GM21723 (cell line): ENCODE data around the gene SOSTDC1.
"Not testable (repeated sequence)": the region's sequence is repeated elsewhere in the genome, so short reads cannot be mapped to it uniquely, and the experiment has no call there.

Source experiments
- ATAC-seq: cut with Tn5 transposase; IDR thresholded peaks from one replicate; pipeline ENCODE4 v1.9.1; 2021; ENCODE audit warnings: mild to moderate bottlenecking, moderate library complexity; ENCODE audit not compliant: unreplicated experiment

SOSTDC1 gene

GRCh38 chr7:16463520-16463919 is 2.0 kb downstream of the SOSTDC1 start:
- ATAC-seq, result no peak

- ATAC-seq, result no peak
Measured at GRCh38 chr7:16462431-16462889, 3.1 kb downstream of the SOSTDC1 start.

- ATAC-seq, result no peak
Measured at GRCh38 chr7:16460789-16461493, 4.6 kb downstream of the SOSTDC1 start.

- not testable (repeated sequence) for ATAC-seq
Measured at GRCh38 chr7:16456303-16456702, 9.2 kb downstream of the SOSTDC1 start.

GRCh38 chr7:16455591-16455990 is 9.9 kb downstream of the SOSTDC1 start:
- no peak for ATAC-seq

GRCh38 chr7:16450366-16450765 is 15.2 kb downstream of the SOSTDC1 start:
- ATAC-seq, result no peak

GRCh38 chr7:16447876-16448275 is 17.7 kb downstream of the SOSTDC1 start:
- ATAC-seq, result no peak

GRCh38 chr7:16446508-16446907 is 19.0 kb downstream of the SOSTDC1 start:
- ATAC-seq, result no peak

- not testable (repeated sequence) for ATAC-seq
Measured at GRCh38 chr7:16443871-16444270, 21.7 kb downstream of the SOSTDC1 start.

GRCh38 chr7:16438988-16439387 is 26.6 kb downstream of the SOSTDC1 start:
- no peak for ATAC-seq

GRCh38 chr7:16436306-16436705 is 29.2 kb downstream of the SOSTDC1 start:
- no peak for ATAC-seq

- ATAC-seq, result no peak
Measured at GRCh38 chr7:16433568-16434122, 31.9 kb downstream of the SOSTDC1 start.

GRCh38 chr7:16432425-16432731 is 33.2 kb downstream of the SOSTDC1 start:
- ATAC-seq, result no peak

GRCh38 chr7:16431646-16432424 is 33.7 kb downstream of the SOSTDC1 start:
- ATAC-seq, result peak; percentile 69

GRCh38 chr7:16430133-16430532 is 35.4 kb downstream of the SOSTDC1 start:
- no peak for ATAC-seq

- no peak for ATAC-seq
Measured at GRCh38 chr7:16428672-16429071, 36.9 kb downstream of the SOSTDC1 start.

GRCh38 chr7:16428182-16428581 is 37.4 kb downstream of the SOSTDC1 start:
- no peak for ATAC-seq

GRCh38 chr7:16423761-16424160 is 41.8 kb downstream of the SOSTDC1 start:
- no peak for ATAC-seq

GRCh38 chr7:16422917-16423316 is 42.6 kb downstream of the SOSTDC1 start:
- ATAC-seq, result no peak

GRCh38 chr7:16422103-16422435 is 43.5 kb downstream of the SOSTDC1 start:
- ATAC-seq, result no peak

- ATAC-seq, result peak; percentile 40
Measured at GRCh38 chr7:16421333-16422102, 44.0 kb downstream of the SOSTDC1 start, which contains the start of gene CRPPA. Gene CRPPA, minus strand, starts transcription at chr7:16421538. Its CDS starts 216 bp downstream, at chr7:16421322.
